HepG2 (cell line): ENCODE measurements around the gene LSM12. TPM values are rescaled to one million over a fixed set of nuclear protein-coding genes. Genes with fewer than 3 reads are reported as not detected.
A peak's percentile ranks its signal among the peaks of the same experiment; 100 is the strongest.

Experiments
- ATF7 ChIP-seq, 2 experiments: fragments of 450-650 bp in 1 of 2; sonication (generic) in 1 of 2; formaldehyde crosslinking in 1 of 2; IDR thresholded peaks; 2 replicates each; pipeline versions ENCODE4 v1.4.0 to v1.6.1; 2016 to 2020; ENCODE audit warnings: antibody characterized with exemption in 1 of 2, mild to moderate bottlenecking in 1 of 2, missing genetic modification reagents in 1 of 2
- BORCS8-MEF2B ChIP-seq: sonication (generic); formaldehyde crosslinking; IDR thresholded peaks from 2 replicates; pipeline ENCODE4 v1.8.0; 2022; ENCODE audit warnings: mild to moderate bottlenecking, missing genetic modification reagents
- DMAP1 ChIP-seq: IDR thresholded peaks from 2 replicates; pipeline ENCODE4 v1.6.1; 2016
- GZF1 ChIP-seq: sonication (generic); formaldehyde crosslinking; IDR thresholded peaks from 2 replicates; pipeline ENCODE4 v1.5.1; 2020; ENCODE audit warnings: mild to moderate bottlenecking, missing genetic modification reagents
- MYNN ChIP-seq: sonication (generic); formaldehyde crosslinking; IDR thresholded peaks from 2 replicates; pipeline ENCODE4 v1.4.0; 2020; ENCODE audit warnings: mild to moderate bottlenecking, low read depth, missing genetic modification reagents
- NCOA5 ChIP-seq: sonication (generic); formaldehyde crosslinking; IDR thresholded peaks from 2 replicates; pipeline ENCODE4 v1.4.0; 2020; ENCODE audit warnings: missing genetic modification reagents
- NFYB ChIP-seq: sonication (generic); formaldehyde crosslinking; IDR thresholded peaks from 2 replicates; pipeline ENCODE4 v1.4.0; 2020; ENCODE audit warnings: missing genetic modification reagents
- PRMT3 ChIP-seq: sonication (generic); formaldehyde crosslinking; IDR thresholded peaks from 2 replicates; pipeline ENCODE4 v1.8.1; 2022; ENCODE audit warnings: low read depth, mild to moderate bottlenecking, moderate library complexity, missing genetic modification reagents, borderline replicate concordance
- RCOR2 ChIP-seq: IDR thresholded peaks from 2 replicates; pipeline ENCODE4 v1.6.1; 2016; ENCODE audit warnings: missing biosample characterization, missing genetic modification reagents
- REXO4 ChIP-seq: sonication (generic); formaldehyde crosslinking; IDR thresholded peaks from 2 replicates; pipeline ENCODE4 v1.8.0; 2022; ENCODE audit warnings: missing genetic modification reagents, mild to moderate bottlenecking, borderline replicate concordance
- RORA ChIP-seq: sonication (generic); formaldehyde crosslinking; IDR thresholded peaks from 2 replicates; pipeline ENCODE4 v1.5.0; 2020; ENCODE audit warnings: mild to moderate bottlenecking, missing genetic modification reagents, moderate library complexity
- SPEN ChIP-seq: sonication (generic); formaldehyde crosslinking; IDR thresholded peaks from 2 replicates; pipeline ENCODE4 v1.5.1; 2020; ENCODE audit warnings: low read depth, mild to moderate bottlenecking, missing genetic modification reagents
- TOE1 ChIP-seq: sonication (generic); formaldehyde crosslinking; IDR thresholded peaks from 2 replicates; pipeline ENCODE4 v1.4.0; 2020; ENCODE audit warnings: mild to moderate bottlenecking, missing genetic modification reagents
- YEATS4 ChIP-seq: sonication (generic); formaldehyde crosslinking; IDR thresholded peaks from 2 replicates; pipeline ENCODE4 v1.4.0; 2020; ENCODE audit warnings: missing genetic modification reagents, borderline replicate concordance
- ZC3H4 ChIP-seq: sonication (generic); formaldehyde crosslinking; IDR thresholded peaks from 2 replicates; pipeline ENCODE4 v1.4.0; 2020; ENCODE audit warnings: missing genetic modification reagents, borderline replicate concordance
- ZFAT ChIP-seq: sonication (generic); formaldehyde crosslinking; conservative IDR thresholded peaks from 2 replicates; pipeline ENCODE4 v1.8.1; 2023; ENCODE audit warnings: missing genetic modification reagents, inconsistent platforms
- ZNF121 ChIP-seq: sonication (generic); formaldehyde crosslinking; IDR thresholded peaks from 2 replicates; pipeline ENCODE4 v1.5.0; 2020; ENCODE audit warnings: mild to moderate bottlenecking, missing genetic modification reagents
- ZNF292 ChIP-seq: sonication (generic); formaldehyde crosslinking; IDR thresholded peaks from 2 replicates; pipeline ENCODE4 v1.8.1; 2022; ENCODE audit warnings: mild to moderate bottlenecking, low read depth, missing genetic modification reagents, borderline replicate concordance
- ZNF414 ChIP-seq: sonication (generic); formaldehyde crosslinking; IDR thresholded peaks from 2 replicates; pipeline ENCODE4 v1.5.0; 2020; ENCODE audit warnings: missing genetic modification reagents
- ZNF441 ChIP-seq: sonication (generic); formaldehyde crosslinking; IDR thresholded peaks from 2 replicates; pipeline ENCODE4 v1.7.0; 2021; ENCODE audit warnings: missing genetic modification reagents, borderline replicate concordance
- ZNF570 ChIP-seq: sonication (generic); formaldehyde crosslinking; IDR thresholded peaks from 2 replicates; pipeline ENCODE4 v1.4.0; 2020; ENCODE audit warnings: mild to moderate bottlenecking, missing genetic modification reagents, borderline replicate concordance
- ZNF619 ChIP-seq: sonication (generic); formaldehyde crosslinking; IDR thresholded peaks from 2 replicates; pipeline ENCODE4 v1.4.0; 2020; ENCODE audit warnings: mild to moderate bottlenecking, missing genetic modification reagents
- ZNF652 ChIP-seq: IDR thresholded peaks from 2 replicates; pipeline ENCODE4 v1.6.1; 2016; ENCODE audit warnings: low read depth, borderline replicate concordance
- ZNF678 ChIP-seq: sonication (generic); formaldehyde crosslinking; IDR thresholded peaks from 2 replicates; pipeline ENCODE4 v1.4.0; 2020; ENCODE audit warnings: mild to moderate bottlenecking, missing genetic modification reagents
- ZNF713 ChIP-seq: sonication (generic); formaldehyde crosslinking; IDR thresholded peaks from 2 replicates; pipeline ENCODE4 v1.4.0; 2020; ENCODE audit warnings: mild to moderate bottlenecking, missing genetic modification reagents
- polyA plus RNA-seq, 8 experiments: library from polyadenylated mRNA; depleted of rRNA in 3 of 8; stranded (reverse) in 7 of 8; unstranded in 1 of 8; fragments of >200 nt; fragmentation: Illumina TruSeq in 4 of 8; extraction: Trizol in 4 of 8; gene quantifications; 2 replicates each; pipeline versions ENCODE4 v1.2.1 to v1.2.3, GENCODE V29; 2011 to 2016; ENCODE audit warnings: low read depth in 4 of 8, missing spikeins in 1 of 8, mixed read lengths in 1 of 8; ENCODE audit not compliant: insufficient read depth in 1 of 8
- total RNA-seq, 5 experiments: library from RNA; depleted of rRNA; stranded (reverse); fragments of >200 nt; fragmentation: Illumina TruSeq; extraction: Trizol; gene quantifications; 2 replicates each; pipeline ENCODE4 v1.2.3, GENCODE V29; 2016; ENCODE audit warnings: low read depth in 1 of 5

The LSM12 gene
- total and polyA plus RNA-seq, 2 of the 13 experiments (the other 11 are each of a cell fraction or from before 2014, with no cell fraction given) = 52.8 to 55.7 TPM

GRCh38 chr17:44110823-44111633, 44.6 kb upstream of the LSM12 start (continued):
- 0 out of 2 replicates have a peak, but pooled peaks have one; percentile 22 for TF ChIP-seq ZC3H4
- TF ChIP-seq BORCS8-MEF2B (CRISPR knock-in tag) = peak; percentile 98
- 0 out of 2 replicates have a peak, but pooled peaks have one; percentile 40 for TF ChIP-seq NFYB
- no peak for TF ChIP-seq ATF7 (IDR thresholded peaks at IDR 0.05)
- TF ChIP-seq ATF7 (CRISPR knock-in tag; IDR thresholded peaks at IDR 0.05) = peak; percentile 96
- no peak; the same call in 1 of the 2 replicates for TF ChIP-seq REXO4 (CRISPR knock-in tag)
- TF ChIP-seq ZFAT = no peak
- TF ChIP-seq MYNN (CRISPR knock-in tag) = no peak
- 0 out of 2 replicates have a peak, but pooled peaks have one; percentile 39 for TF ChIP-seq TOE1 (CRISPR knock-in tag)
- TF ChIP-seq ZNF619 (CRISPR knock-in tag) = peak; percentile 98
- TF ChIP-seq YEATS4 (CRISPR knock-in tag) = peak; percentile 87
- no peak for TF ChIP-seq RORA (CRISPR knock-in tag)
- no peak for TF ChIP-seq PRMT3 (CRISPR knock-in tag)
- TF ChIP-seq ZNF414 (CRISPR knock-in tag) = peak; percentile 97
- TF ChIP-seq GZF1 (CRISPR knock-in tag) = no peak; the same call in 1 of the 2 replicates
- TF ChIP-seq NCOA5 (CRISPR knock-in tag) = no peak
- peak; percentile 99 for TF ChIP-seq ZNF292 (CRISPR knock-in tag)
- peak; percentile 79 for TF ChIP-seq DMAP1 (CRISPR knock-in tag)
- TF ChIP-seq ZNF713 (CRISPR knock-in tag) = peak; percentile 90; the same call in 1 of the 2 replicates
- TF ChIP-seq RCOR2 = peak; percentile 97
- TF ChIP-seq ZNF441 (CRISPR knock-in tag) = peak; percentile 81
- TF ChIP-seq ZNF121 (CRISPR knock-in tag) = peak; percentile 89
- peak; percentile 98 for TF ChIP-seq SPEN
- TF ChIP-seq ZNF678 (CRISPR knock-in tag) = 0 out of 2 replicates have a peak, but pooled peaks have one; percentile 85
- TF ChIP-seq ZNF652 (CRISPR knock-in tag) = peak; percentile 53; the same call in 1 of the 2 replicates
- TF ChIP-seq ZNF570 (CRISPR knock-in tag) = no peak
